Erythroblast (primary cell): Measurements from ENCODE around the gene BICC1.

ENCODE experiments used
- GATA1 ChIP-seq: IDR thresholded peaks from 2 replicates; pipeline ENCODE4 v1.6.1; 2011; ENCODE audit warnings: low read depth, mild to moderate bottlenecking, control low read depth, low read length, moderate library complexity
- POLR2A ChIP-seq: IDR thresholded peaks from 2 replicates; pipeline ENCODE4 v1.6.1; 2011; ENCODE audit warnings: mild to moderate bottlenecking, low read length

GRCh38 chr10:58752665-58753064, 240.0 kb downstream of the BICC1 start:
- TF ChIP-seq POLR2A, result no peak
- TF ChIP-seq GATA1, result no peak
